GM12874 (cell line): ENCODE data around the gene ROS1.

Experiments used
- CTCF ChIP-seq: IDR thresholded peaks from 2 replicates; pipeline ENCODE4 v1.5.1; 2011; ENCODE audit warnings: low read depth, mild to moderate bottlenecking, control low read depth, low read length, moderate library complexity; ENCODE audit not compliant: insufficient read depth

Gene ROS1

GRCh38 chr6:117307655-117308054 lies 118.1 kb downstream of the ROS1 start:
- TF ChIP-seq CTCF: no peak

- TF ChIP-seq CTCF: no peak
Observed at GRCh38 chr6:117306227-117306790, 119.4 kb downstream of the ROS1 start.

DNA sequence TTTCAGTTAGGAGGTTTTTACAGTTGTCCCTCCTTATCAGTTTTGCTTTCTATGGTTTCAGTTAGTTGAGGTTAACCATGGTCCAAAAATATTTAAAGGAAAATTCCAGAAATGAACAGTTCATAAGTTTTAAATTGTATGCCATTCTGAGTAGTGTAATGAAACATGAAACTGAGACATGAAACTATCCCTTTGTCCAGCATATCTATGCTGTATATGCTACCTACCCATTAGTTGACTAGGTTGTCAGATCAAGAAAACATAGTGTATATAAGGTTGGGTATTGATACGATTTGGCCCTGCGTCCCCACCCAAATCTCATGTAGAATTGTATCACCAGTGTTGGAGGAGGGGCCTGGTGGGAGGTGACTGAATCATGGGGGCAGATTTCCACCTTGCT lies 121.3 kb downstream of the ROS1 start:
- no peak for TF ChIP-seq CTCF

DNA sequence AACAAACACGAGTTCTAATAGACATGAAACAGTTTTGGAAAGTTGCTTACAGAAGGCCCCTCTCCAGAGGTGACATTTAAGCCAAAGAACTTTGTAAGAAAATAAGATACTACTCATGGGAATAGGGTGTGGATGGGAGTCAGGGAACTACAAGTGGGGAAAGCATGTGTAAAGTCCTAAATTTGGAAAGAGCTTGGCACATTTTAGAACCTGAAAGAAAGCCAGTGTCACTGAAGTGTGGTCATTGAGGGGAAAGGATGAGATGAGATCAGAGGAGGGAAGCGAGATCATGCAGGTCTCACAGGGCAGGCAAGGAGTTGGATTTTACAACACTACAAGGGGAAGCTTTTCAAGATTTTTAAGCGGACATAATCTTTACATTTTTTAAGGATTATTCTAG lies 122.4 kb downstream of the ROS1 start:
- no peak for TF ChIP-seq CTCF

DNA sequence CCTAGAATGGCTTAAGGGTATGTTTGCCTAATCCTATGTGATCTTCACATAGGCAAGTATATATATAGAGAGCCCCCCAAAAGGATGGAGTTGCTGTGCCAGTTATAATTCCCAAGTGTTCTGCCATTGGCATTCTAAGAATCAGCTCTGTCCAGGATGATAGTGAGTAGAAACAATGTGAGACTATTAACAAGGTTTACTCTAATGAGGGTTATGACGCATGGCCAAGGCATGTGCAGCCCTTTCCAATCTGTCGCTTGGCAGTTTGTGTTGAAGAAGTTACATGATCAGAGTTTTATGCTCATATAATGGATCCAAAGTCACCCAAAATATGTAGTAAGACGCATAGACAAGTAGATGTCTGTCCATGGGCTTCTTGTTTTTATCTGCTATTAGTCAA lies 126.8 kb downstream of the ROS1 start:
- no peak for TF ChIP-seq CTCF

DNA sequence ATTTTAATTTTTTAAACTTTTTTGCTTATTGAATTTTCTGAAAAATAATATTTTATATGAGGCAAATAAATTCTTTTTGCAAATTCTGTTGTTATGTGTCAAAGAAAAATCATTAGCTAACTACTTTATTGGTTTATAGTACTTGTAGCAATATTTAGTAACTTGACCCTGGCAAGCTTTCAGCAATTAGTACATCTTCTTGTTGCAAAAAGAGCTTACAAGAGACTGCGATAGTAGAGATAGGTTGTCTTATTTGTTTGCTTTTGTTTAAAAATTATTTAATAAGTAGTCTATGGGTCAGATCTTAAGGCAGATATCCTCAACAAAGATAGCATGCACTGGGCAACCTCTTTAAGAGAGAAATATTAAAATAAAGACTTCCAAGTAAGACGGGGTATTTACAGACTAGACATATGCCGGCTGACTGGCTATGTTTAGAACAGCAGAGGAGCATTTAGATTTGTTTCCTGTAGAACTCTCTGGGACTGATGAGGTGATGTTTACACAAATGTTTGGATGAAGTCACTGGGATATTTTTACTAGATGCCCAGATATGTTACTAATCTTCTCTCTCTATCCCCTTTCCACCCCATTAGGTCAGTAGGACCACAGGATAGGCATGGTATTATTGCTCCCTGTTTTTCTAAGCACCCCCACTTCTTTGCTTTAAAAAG lies 135.4 kb downstream of the ROS1 start:
- no peak for TF ChIP-seq CTCF

DNA sequence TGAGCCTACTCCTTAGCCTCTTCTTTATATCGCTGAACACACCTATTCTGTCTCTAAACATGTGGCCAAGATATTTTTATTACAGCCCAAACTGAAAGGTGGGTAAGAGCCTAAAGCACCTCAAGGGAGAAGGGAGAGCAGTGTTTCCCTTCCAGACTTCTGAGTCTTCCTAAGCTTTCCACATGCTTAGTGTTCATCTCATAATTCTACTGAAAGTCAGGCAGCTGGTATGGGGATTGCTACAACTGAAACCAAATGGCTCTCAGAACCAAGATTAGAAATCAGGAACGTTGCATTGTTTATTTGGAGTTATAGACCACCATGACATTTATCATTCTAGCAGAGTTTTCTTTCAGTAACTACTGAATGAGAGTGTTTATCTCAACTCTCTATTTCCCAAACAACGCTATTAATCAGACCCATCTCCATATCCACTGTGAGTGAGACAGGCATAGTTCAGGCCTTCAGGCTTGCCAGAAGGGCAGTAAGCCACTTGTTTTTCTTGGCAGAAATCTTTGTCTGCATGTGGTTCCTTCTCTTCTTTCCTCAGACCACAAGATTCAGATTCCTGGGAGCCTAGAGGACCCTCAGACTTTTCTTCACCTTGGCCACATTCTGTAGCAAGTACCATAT lies 137.5 kb downstream of the ROS1 start:
- TF ChIP-seq CTCF: no peak
